22Rv1 (cell line): ENCODE measurements around the gene TIE1.

Experiments
- H3K27ac ChIP-seq: fragments of 450-650 bp; 2 replicates; pipeline ENCODE4 v1.5.1; 2017
- CTCF ChIP-seq: fragments of 450-650 bp; IDR thresholded peaks from 2 replicates; pipeline ENCODE4 v1.5.1; 2017; ENCODE audit warnings: mild to moderate bottlenecking
- ZFX ChIP-seq: fragments of 450-650 bp; IDR thresholded peaks from 2 replicates; pipeline ENCODE4 v1.6.1; 2017; ENCODE audit warnings: antibody characterized with exemption, borderline replicate concordance

The TIE1 gene

GRCh38 chr1:43304314-43304681 lies 3.5 kb downstream of the TIE1 start:
- no peak overlapping the region for H3K27ac ChIP-seq
- no peak for TF ChIP-seq CTCF

- no peak for TF ChIP-seq CTCF
- H3K27ac ChIP-seq = no peak overlapping the region
Observed at GRCh38 chr1:43304771-43305300, 4.1 kb downstream of the TIE1 start.

- TF ChIP-seq CTCF (no peak), ZFX (no peak)
- H3K27ac ChIP-seq = no peak overlapping the region
Observed at GRCh38 chr1:43305461-43305860, 4.7 kb downstream of the TIE1 start.

- TF ChIP-seq ZFX (no peak), CTCF (no peak)
- H3K27ac ChIP-seq = no peak overlapping the region
Observed at GRCh38 chr1:43305926-43306687, 5.3 kb downstream of the TIE1 start.

GRCh38 chr1:43306688-43307457 lies 6.1 kb downstream of the TIE1 start:
- TF ChIP-seq ZFX = no peak
- no peak for TF ChIP-seq CTCF
- no peak overlapping the region for H3K27ac ChIP-seq

GRCh38 chr1:43307458-43308158 lies 6.8 kb downstream of the TIE1 start:
- no peak overlapping the region for H3K27ac ChIP-seq
- TF ChIP-seq ZFX (no peak), CTCF (no peak)
